Calu3 (cell line): ENCODE measurements around the gene IFRD2. TPM values are rescaled to one million over a fixed set of nuclear protein-coding genes. Genes with fewer than 3 reads are reported as not detected.
"Not testable (repeated sequence)": the region's sequence is repeated elsewhere in the genome, so short reads cannot be mapped to it uniquely, and the experiment has no call there.

Experiments
- BruUV-seq: library from RNA; stranded (reverse); fragments of 400-500 nt; replicated peaks from 2 replicates; lab custom pipeline; 2021; lab: Mats Ljungman, UMichigan
- CTCF ChIA-PET: fragments of 300-600 bp; sonication (Branson Sonifier 250); formaldehyde crosslinking; loops from one replicate; lab custom pipeline; 2022; ENCODE audit warnings: antibody characterized with exemption; lab: Charles Lee
- DNase-seq: peaks from one replicate; pipeline ENCODE4 v3.0.0; 2022
- H3K27ac Mint-ChIP-seq: one replicate; pipeline ENCODE4 v1.8.0; 2022; ENCODE audit warnings: mixed read lengths; ENCODE audit not compliant: unreplicated experiment
- H3K27me3 Mint-ChIP-seq: one replicate; pipeline ENCODE4 v1.8.0; 2022; ENCODE audit warnings: mixed read lengths; ENCODE audit not compliant: unreplicated experiment
- H3K36me3 Mint-ChIP-seq: one replicate; pipeline ENCODE4 v1.8.0; 2022; ENCODE audit warnings: mild to moderate bottlenecking, moderate library complexity, mixed read lengths; ENCODE audit not compliant: insufficient read depth, unreplicated experiment
- H3K4me1 Mint-ChIP-seq: one replicate; pipeline ENCODE4 v1.8.0; 2022; ENCODE audit warnings: mild to moderate bottlenecking, low read depth, mixed read lengths; ENCODE audit not compliant: unreplicated experiment
- H3K4me3 Mint-ChIP-seq: one replicate; pipeline ENCODE4 v1.8.0; 2022; ENCODE audit warnings: mild to moderate bottlenecking, low read depth, moderate library complexity, mixed read lengths; ENCODE audit not compliant: unreplicated experiment
- H3K9me3 Mint-ChIP-seq: one replicate; pipeline ENCODE4 v1.8.0; 2022; ENCODE audit warnings: low read depth, mixed read lengths; ENCODE audit not compliant: unreplicated experiment
- intact Hi-C: fragments of 100-400 bp; cut with micrococcal nuclease; formaldehyde crosslinking; loops from one replicate; pipeline ENCODE4 v1.10.0; 2022; ENCODE audit not compliant: unreplicated experiment
- total RNA-seq: library from RNA; stranded (reverse); gene quantifications from 2 replicates; pipeline ENCODE4 v1.2.3, GENCODE V29; 2022
- TF ChIP-seq, protein P1 (sequence below): fragments of 200-600 bp; IDR thresholded peaks from one replicate; pipeline ENCODE4 v1.8.0; 2022; ENCODE audit warnings: antibody characterized with exemption; ENCODE audit not compliant: unreplicated experiment

Gene IFRD2
- total RNA-seq, 1 experiment from 2014 or later, result 121 TPM

- CTCF ChIA-PET, result interaction anchor here (0.5 to 1.7 kb wide), 4 partner anchors 10 to 363 kb away, joined by 3 to 6 read pairs (median 4); partner anchors contain the start of genes CISH, GNAI2 and SEMA3B
- TF ChIP-seq, protein P1, sequence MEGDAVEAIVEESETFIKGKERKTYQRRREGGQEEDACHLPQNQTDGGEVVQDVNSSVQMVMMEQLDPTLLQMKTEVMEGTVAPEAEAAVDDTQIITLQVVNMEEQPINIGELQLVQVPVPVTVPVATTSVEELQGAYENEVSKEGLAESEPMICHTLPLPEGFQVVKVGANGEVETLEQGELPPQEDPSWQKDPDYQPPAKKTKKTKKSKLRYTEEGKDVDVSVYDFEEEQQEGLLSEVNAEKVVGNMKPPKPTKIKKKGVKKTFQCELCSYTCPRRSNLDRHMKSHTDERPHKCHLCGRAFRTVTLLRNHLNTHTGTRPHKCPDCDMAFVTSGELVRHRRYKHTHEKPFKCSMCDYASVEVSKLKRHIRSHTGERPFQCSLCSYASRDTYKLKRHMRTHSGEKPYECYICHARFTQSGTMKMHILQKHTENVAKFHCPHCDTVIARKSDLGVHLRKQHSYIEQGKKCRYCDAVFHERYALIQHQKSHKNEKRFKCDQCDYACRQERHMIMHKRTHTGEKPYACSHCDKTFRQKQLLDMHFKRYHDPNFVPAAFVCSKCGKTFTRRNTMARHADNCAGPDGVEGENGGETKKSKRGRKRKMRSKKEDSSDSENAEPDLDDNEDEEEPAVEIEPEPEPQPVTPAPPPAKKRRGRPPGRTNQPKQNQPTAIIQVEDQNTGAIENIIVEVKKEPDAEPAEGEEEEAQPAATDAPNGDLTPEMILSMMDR, result no peak
- Mint-ChIP-seq H3K27ac (peak overlapping the region; percentile 68), H3K4me1 (peaks cover 17% of the 10 kb centered on the region), H3K27me3 (no peaks in the 10 kb centered on the region), H3K9me3 (no peaks in the 10 kb centered on the region), H3K4me3 (peak overlapping the region; percentile 7), H3K36me3 (peaks cover 32% of the 10 kb centered on the region)
- DNase-seq, result peak; percentile 68
- BruUV-seq, result no TSS peak
- intact Hi-C loops, result no loop called here
Measured at GRCh38 chr3:50248387-50248786, 43.8 kb downstream of the IFRD2 start.

DNA sequence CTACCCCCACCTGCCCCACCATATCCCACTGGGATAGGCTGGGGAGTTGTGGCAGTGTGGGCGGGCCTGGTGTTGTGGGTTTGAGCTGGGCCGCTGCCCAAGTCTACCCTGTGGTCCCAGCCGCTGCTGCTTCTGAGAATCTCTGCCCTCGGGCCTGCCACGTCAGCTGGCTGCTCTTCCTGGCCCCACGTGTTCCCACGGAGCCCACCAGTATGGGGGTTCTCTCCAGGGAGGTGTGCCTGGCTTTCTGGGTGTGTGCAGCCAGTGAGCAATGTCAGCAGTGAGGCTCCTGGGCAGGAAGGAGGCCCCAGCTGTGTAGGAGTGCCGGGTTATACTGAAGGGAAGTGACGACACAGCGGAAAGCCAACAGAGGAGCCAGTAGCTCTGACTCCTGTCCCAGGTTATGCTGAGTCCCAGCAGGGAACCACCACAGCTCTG is 45.7 kb downstream of the IFRD2 start:
- Mint-ChIP-seq H3K4me3 (peak overlapping the region; percentile 80), H3K36me3 (peaks cover 29% of the 10 kb centered on the region), H3K27ac (peak overlapping the region; percentile 52), H3K4me1 (peaks cover 23% of the 10 kb centered on the region), H3K27me3 (no peaks in the 10 kb centered on the region), H3K9me3 (no peaks in the 10 kb centered on the region)
- TF ChIP-seq, protein P1, result no peak
- BruUV-seq, result no TSS peak
- DNase-seq, result no peak
- CTCF ChIA-PET, result interaction anchor here (0.6 to 1.8 kb wide), 5 partner anchors 11 to 19 kb away, joined by 3 to 14 read pairs (median 13); partner anchors contain the start of gene GNAI2
- intact Hi-C loops, result no loop called here

DNA sequence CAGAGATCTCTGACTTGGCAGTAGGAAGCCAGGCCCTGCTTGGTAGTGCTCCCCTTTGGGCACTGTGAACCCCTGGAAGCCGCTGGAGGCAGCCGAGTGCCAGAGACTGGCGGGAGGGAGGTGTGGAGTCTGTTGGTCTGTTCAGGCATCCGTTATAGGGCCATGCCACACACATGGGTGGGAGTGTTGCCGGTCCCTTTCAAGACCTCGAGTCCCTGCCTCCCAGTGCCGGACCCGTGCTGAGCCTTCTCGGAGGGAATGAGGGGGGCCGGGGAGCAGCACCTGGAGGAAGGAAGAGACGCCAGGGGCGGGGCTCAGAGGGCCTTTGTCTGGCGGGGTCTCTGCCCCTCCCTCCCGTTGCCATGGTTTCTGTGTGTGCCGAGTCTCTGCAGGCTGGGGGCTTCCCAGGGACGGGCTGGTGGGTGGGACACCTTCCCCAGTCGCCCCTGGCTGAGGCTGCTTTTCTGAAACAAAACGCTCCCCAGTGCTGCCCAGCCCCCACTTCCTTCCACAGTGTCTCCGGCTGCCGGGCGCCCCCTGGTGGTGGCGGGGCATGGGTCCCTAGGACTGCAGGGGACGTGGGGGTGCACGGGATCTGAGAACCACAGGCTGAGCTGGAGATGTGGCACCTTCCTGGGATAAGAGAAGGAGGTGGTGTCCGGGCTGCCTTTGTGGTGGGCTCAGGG is 46.3 kb downstream of the IFRD2 start:
- Mint-ChIP-seq H3K9me3 (no peaks in the 10 kb centered on the region), H3K4me3 (peak overlapping the region; percentile 80), H3K4me1 (peaks cover 23% of the 10 kb centered on the region), H3K36me3 (peaks cover 27% of the 10 kb centered on the region), H3K27me3 (no peaks in the 10 kb centered on the region), H3K27ac (peak overlapping the region; percentile 52)
- no TSS peak for BruUV-seq
- peak; percentile 95 for DNase-seq
- intact Hi-C loops, result no loop called here
- TF ChIP-seq, protein P1, result peak; percentile 93
- CTCF ChIA-PET, result interaction anchor here (0.6 to 1.8 kb wide), 5 partner anchors 10 to 19 kb away, joined by 3 to 14 read pairs (median 13); partner anchors contain the start of gene GNAI2

DNA sequence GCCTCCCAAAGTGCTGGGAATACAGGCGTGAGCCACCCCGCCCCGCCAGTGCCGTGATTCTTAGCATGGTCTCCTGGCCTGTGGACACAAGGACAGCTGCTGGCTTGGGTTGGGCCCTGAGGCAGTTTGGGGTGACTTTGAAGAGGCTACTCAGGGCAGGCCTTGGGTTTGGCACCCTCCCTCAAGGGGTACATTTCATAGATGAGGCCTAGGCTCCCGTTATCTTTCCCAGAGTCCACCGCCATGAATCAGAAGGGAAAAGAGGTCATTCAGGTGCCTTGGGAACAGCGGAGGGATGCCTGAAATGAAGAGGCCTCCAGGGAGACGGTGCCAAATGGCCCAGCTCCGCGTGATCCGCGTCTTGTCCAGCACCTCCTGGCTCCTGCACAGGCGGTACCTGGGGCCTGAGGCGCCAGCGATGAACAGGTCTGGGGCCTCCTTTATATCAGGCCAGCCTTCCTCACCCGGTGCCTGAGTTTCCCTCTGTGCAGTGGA is 46.9 kb downstream of the IFRD2 start:
- H3K27me3 Mint-ChIP-seq, result no peaks in the 10 kb centered on the region
- BruUV-seq, result no TSS peak
- TF ChIP-seq, protein P1, result no peak
- peak overlapping the region; percentile 80 for H3K4me3 Mint-ChIP-seq
- DNase-seq, result no peak
- no peak overlapping the region for H3K27ac Mint-ChIP-seq
- H3K9me3 Mint-ChIP-seq, result no peaks in the 10 kb centered on the region
- CTCF ChIA-PET, result no interaction called here
- intact Hi-C loops, result no loop called here
- H3K36me3 Mint-ChIP-seq, result peaks cover 20% of the 10 kb centered on the region
- H3K4me1 Mint-ChIP-seq, result peaks cover 20% of the 10 kb centered on the region

- peaks cover 19% of the 10 kb centered on the region for H3K4me1 Mint-ChIP-seq
- H3K4me3 Mint-ChIP-seq, result peak overlapping the region; percentile 80
- H3K27ac Mint-ChIP-seq, DNase-seq, BruUV-seq, intact Hi-C loops, H3K27me3 Mint-ChIP-seq, H3K9me3 Mint-ChIP-seq: not testable (repeated sequence)
- CTCF ChIA-PET, result interaction anchor here (0.9 kb wide), 1 partner anchor 72 kb away, joined by 3 read pairs; no protein-coding TSS in a partner anchor
- peaks cover 17% of the 10 kb centered on the region for H3K36me3 Mint-ChIP-seq
Measured at GRCh38 chr3:50244813-50245212, 47.4 kb downstream of the IFRD2 start.
